Measurements from ENCODE around the gene MMEL1.

MMEL1 gene

DNA sequence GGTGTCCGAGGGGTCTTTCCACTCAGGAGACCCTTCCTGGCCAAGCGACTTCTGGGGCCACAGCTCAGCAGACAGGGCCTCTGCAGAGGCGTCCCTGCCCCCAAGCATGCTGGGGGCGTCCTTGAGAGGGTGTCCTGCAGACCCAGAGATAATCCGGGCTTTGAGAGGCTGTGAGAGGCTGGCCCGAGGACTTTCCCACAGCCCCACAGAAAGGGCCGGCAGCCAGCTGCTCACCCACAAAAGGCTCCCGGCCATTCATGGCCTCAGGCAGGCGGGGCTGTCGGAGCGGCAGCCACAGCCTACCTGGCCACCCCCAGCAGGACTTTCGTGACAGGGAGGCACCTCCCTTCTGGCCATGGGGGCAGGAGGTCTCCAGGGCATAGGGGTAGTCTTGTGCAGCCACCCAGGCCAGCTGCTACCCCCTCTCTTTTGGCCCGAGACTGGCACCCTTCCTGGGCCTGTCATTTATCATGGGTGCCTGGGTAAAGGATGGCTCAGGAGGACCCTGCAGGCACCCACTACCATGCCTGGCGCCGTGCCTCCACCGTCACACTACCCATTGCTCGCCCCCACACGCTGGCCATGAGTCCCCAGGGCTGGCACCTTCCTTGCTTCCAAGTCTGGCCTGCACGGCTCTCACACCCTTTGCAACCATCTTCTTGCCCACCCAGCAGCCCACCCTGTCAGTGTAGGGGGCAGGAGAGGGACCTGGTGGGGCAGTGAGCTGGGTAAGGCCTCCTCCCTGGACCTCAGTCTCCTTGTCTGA lies 87.8 kb downstream of the MMEL1 start:
- no peak for DNase-seq (ENCODE audit: low read depth, low spot score)

GRCh38 chr1:2544093-2544874 lies 88.5 kb downstream of the MMEL1 start:
- no peak for DNase-seq (ENCODE audit: low read depth, low spot score)

DNA sequence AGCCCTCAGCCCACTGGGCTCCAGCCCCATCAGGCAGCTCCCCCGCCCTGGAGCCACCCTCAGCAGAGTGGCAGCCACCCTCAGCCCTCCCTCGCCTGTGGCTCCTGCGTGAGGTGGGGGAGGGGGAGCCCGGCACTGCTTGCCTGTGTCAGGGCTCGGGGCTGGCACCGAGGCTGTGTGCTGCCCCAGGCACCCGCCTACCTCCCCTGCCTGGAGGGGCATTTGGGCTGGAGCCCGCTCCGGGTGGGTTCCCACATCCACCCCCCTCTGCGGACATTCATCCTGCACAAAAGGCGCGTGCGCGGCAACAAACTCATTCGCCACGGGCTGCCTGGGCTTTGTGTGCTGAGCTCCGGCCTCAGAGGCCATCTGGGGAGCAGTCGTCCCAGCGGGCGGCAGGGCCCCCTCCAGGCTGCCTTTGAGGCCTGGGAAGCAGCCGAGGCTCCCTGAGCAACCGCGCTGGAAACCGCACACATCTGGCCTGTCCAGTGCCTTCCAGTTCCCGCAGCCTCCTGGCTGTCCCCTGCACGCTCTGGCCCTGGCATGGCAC lies 89.2 kb downstream of the MMEL1 start:
- no peak for DNase-seq (ENCODE audit: low read depth, low spot score)

DNA sequence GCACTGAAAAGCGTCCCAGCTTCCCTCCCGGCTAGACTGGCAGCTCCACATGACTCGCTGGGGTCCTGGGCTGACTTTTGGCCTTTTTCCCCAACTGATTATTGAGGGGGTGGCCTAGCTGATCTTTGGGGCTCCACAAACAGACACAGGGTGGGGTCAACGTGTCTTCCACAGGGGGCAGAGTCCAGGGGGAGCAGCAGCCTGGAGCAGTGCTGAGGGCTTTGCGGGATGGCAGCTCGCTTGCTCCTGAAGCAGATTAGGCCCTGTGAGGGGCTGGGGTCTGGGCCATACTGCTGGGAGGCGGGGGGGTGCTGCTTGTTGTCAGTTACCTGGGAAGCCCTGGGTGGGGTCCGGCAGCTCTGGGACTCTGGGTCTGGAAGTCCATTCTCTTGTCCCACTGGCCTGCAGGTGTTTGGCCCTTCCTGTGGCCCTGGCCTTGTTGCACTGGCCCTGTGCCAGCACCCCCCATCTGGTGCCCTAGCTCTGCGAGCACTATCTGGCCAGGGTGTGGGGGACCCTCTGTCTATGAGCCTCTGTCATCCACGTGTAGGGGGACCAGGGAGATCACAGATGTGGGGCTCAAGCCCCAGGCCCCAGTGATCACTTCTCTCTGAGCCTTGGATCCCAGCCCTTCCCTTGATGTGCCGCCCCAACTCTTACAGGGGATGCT lies 90.4 kb downstream of the MMEL1 start:
- no peak for DNase-seq (ENCODE audit: low read depth, low spot score)

- DNase-seq (ENCODE audit: low read depth, low spot score), result no peak
These were observed 91.1 kb downstream of the MMEL1 start for GRCh38 chr1:2541619-2542245.

DNA sequence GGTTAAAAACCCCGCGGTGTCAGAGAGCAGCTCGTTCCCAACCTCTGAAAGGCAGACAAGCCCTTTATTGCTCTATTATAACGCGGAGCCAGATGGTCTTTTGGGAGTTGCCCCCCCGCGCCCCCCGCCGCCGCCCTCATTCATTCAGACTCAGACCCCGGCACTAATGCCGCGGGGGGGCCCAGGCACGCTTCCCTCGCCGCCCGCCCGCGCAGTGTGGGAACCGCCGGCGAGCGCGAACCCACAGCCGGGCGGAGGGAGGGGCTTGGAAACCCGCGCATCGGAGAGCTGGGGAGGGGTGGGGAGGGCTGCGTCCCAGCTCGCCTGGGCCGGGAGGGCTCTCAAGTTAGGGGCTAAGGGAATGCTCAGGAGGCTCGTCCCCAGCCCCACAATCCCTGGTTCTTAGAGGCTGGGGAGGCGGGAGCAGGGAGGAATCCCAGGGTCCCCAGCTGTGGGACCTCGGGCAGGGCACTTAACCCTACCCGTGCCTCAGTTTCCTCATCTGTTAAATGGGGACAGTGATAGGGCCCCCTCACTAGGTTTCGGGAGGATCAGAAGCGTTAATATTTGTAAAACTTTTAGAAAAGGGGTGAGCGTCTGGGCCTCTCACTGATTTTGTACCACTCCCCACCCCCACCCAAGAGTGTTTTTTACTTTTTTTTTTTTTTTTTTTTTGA lies 91.9 kb downstream of the MMEL1 start:
- no peak for DNase-seq (ENCODE audit: low read depth, low spot score)
